ENCODE measurements around the gene RYR2.

- TF ChIP-seq CTCF (IDR thresholded peaks at IDR 0.05): no peak
- no peak for TF ChIP-seq POLR2AphosphoS5 (IDR thresholded peaks at IDR 0.05)
- TF ChIP-seq POLR2A (IDR thresholded peaks at IDR 0.05): no peak
These were observed 144.7 kb downstream of the RYR2 start for GRCh38 chr1:237186675-237187074.
